Right cardiac atrium (tissue), 5 donors: Measurements from ENCODE around the gene PARP8. TPM values are rescaled to one million over a fixed set of nuclear protein-coding genes. Genes with fewer than 3 reads are reported as not detected.
"Not testable (repeated sequence)": the region's sequence is repeated elsewhere in the genome, so short reads cannot be mapped to it uniquely, and the experiment has no call there.

Experiments used
- ATAC-seq, 2 donors: fragments of 200-7000 bp; cut with Tn5 transposase; one replicate each; pipeline versions ENCODE4 v1.8.0 to v1.9.1; 2020; ENCODE audit warnings: moderate library complexity in 2 of 2, mild to moderate bottlenecking in 1 of 2
- DNase-seq, 3 donors: peaks; one replicate each; pipeline ENCODE4 v3.0.0-alpha.2; 2020
- H3K27ac ChIP-seq: one replicate; pipeline ENCODE4 v1.5.1; 2013; ENCODE audit warnings: mild to moderate bottlenecking, low read length, control low read depth, moderate library complexity
- H3K27me3 ChIP-seq: one replicate; pipeline ENCODE4 v1.6.1; 2013; ENCODE audit not compliant: control insufficient read depth, insufficient read depth
- H3K4me1 ChIP-seq: one replicate; pipeline ENCODE4 v1.6.1; 2013; ENCODE audit warnings: low read length; ENCODE audit not compliant: control insufficient read depth, insufficient read depth
- H3K4me3 ChIP-seq: one replicate; pipeline ENCODE4 v1.5.1; 2013; ENCODE audit warnings: low read length, control low read depth
- H3K9me3 ChIP-seq: one replicate; pipeline ENCODE4 v1.6.1; 2013; ENCODE audit warnings: low read length; ENCODE audit not compliant: control insufficient read depth
- WGBS: extraction: QIAGEN DNeasy Blood & Tissue Kit; methylation state at CpG from one replicate; pipeline ENCODE4 v1.1.7; 2013; 5-methylcytosine and 5-hydroxymethylcytosine counted together
- intact Hi-C, 4 donors: fragments of 100-400 bp; cut with DNase I; formaldehyde crosslinking; loops; one replicate each; pipeline versions ENCODE4 v1.11.0 to v1.14.0; 2022 to 2023
- polyA plus RNA-seq: library from polyadenylated mRNA; stranded (reverse); fragments of 200-250 nt; gene quantifications from one replicate; pipeline ENCODE4 v1.2.3, GENCODE V29; 2013
- total RNA-seq, 4 donors: library from RNA; stranded (reverse); fragmentation: NEBNext Ultra II Directional; extraction: Animal tissue kit (Norgen Biotek cat#: 25700); gene quantifications; one replicate each; pipeline ENCODE4 v1.2.1, GENCODE V29; 2021
- donor health status: healthy with polysubstance abuse.
- donor health status: DM: no; HTN: yes; CAD: no.
- donor health status: DM: no; HTN: no; CAD: no.
- donor health status: DM: no; HTN: yes; CAD: no; lungs with severe emphysema.
- donor health status: DM: yes; HTN: yes; CAD: no.

Gene PARP8
- total and polyA plus RNA-seq, 5 donors: 2.4 to 11.6 (median 10.7) TPM

GRCh38 chr5:50684721-50685120 lies 18.3 kb downstream of the PARP8 start:
- WGBS: 73% methylated on average over 3 of the region's 3 CpGs
- ATAC-seq: no peak
- intact Hi-C loops: no loop called here

GRCh38 chr5:50687548-50687947 lies 21.1 kb downstream of the PARP8 start:
- DNase-seq (no peak), ATAC-seq (no peak)
- Histone ChIP-seq H3K4me3 (no peak overlapping the region), H3K27ac (no peak overlapping the region), H3K4me1 (no peaks in the 10 kb centered on the region), H3K9me3 (no peaks in the 10 kb centered on the region), H3K27me3 (no peaks in the 10 kb centered on the region)
- 79% methylated on average over 4 of the region's 4 CpGs for WGBS
- intact Hi-C loops: no loop called here

More at GRCh38 chr5:50684721-50685120, 18.3 kb downstream of the PARP8 start:
- H3K27me3 ChIP-seq: no peaks in the 10 kb centered on the region
- H3K27ac ChIP-seq: no peak overlapping the region
- DNase-seq: no peak
- H3K4me1 ChIP-seq: no peaks in the 10 kb centered on the region
- H3K9me3 ChIP-seq: no peaks in the 10 kb centered on the region
- H3K4me3 ChIP-seq: no peak overlapping the region

- no peaks in the 10 kb centered on the region for H3K27me3 ChIP-seq
- H3K9me3 ChIP-seq: no peaks in the 10 kb centered on the region
- intact Hi-C loops: no loop called here
- no peak for ATAC-seq
- WGBS: 79% methylated on average over 5 of the region's 5 CpGs
- H3K4me3 ChIP-seq: no peak overlapping the region
- no peak for DNase-seq
- H3K27ac ChIP-seq: no peak overlapping the region
- no peaks in the 10 kb centered on the region for H3K4me1 ChIP-seq
Measured at GRCh38 chr5:50691399-50692016, 25.1 kb downstream of the PARP8 start.

- H3K27ac ChIP-seq: no peak overlapping the region
- ATAC-seq: no peak
Measured at GRCh38 chr5:50694027-50694590, 27.7 kb downstream of the PARP8 start.

GRCh38 chr5:50694626-50695025 lies 28.2 kb downstream of the PARP8 start:
- H3K4me1 ChIP-seq, H3K27me3 ChIP-seq, H3K9me3 ChIP-seq, ATAC-seq, intact Hi-C loops, H3K4me3 ChIP-seq, H3K27ac ChIP-seq, DNase-seq: not testable (repeated sequence)
- WGBS: 89% methylated on average over 4 of the region's 4 CpGs

More at GRCh38 chr5:50694027-50694590, 27.7 kb downstream of the PARP8 start:
- Histone ChIP-seq H3K4me1 (peaks cover 1% of the 10 kb centered on the region), H3K27me3 (no peaks in the 10 kb centered on the region), H3K4me3 (no peak overlapping the region), H3K9me3 (no peaks in the 10 kb centered on the region)
- no peak for DNase-seq
- intact Hi-C loops: no loop called here

GRCh38 chr5:50697739-50698138 lies 31.3 kb downstream of the PARP8 start:
- no peak overlapping the region for H3K27ac ChIP-seq
- WGBS: 94% methylated on average over 1 of the region's 1 CpG
- H3K4me1 ChIP-seq: peaks cover 1% of the 10 kb centered on the region
- intact Hi-C loops: no loop called here
- no peaks in the 10 kb centered on the region for H3K27me3 ChIP-seq
- H3K9me3 ChIP-seq: no peaks in the 10 kb centered on the region
- no peak overlapping the region for H3K4me3 ChIP-seq
- ATAC-seq: no peak
- DNase-seq: no peak

GRCh38 chr5:50699737-50700136 lies 33.3 kb downstream of the PARP8 start:
- 81% methylated on average over 2 of the region's 2 CpGs for WGBS
- intact Hi-C loops: no loop called here

GRCh38 chr5:50700706-50701105 lies 34.3 kb downstream of the PARP8 start:
- Histone ChIP-seq H3K27ac (no peak overlapping the region), H3K4me1 (peaks cover 1% of the 10 kb centered on the region), H3K9me3 (no peaks in the 10 kb centered on the region), H3K27me3 (no peaks in the 10 kb centered on the region), H3K4me3 (no peak overlapping the region)
- WGBS: 87% methylated on average over 4 of the region's 4 CpGs
- DNase-seq (no peak), ATAC-seq (no peak)
- intact Hi-C loops: no loop called here

More at GRCh38 chr5:50699737-50700136, 33.3 kb downstream of the PARP8 start:
- ATAC-seq: no peak
- peaks cover 1% of the 10 kb centered on the region for H3K4me1 ChIP-seq
- H3K9me3 ChIP-seq: no peaks in the 10 kb centered on the region
- no peaks in the 10 kb centered on the region for H3K27me3 ChIP-seq
- no peak overlapping the region for H3K27ac ChIP-seq
- no peak overlapping the region for H3K4me3 ChIP-seq
- DNase-seq: no peak

- no peak overlapping the region for H3K4me3 ChIP-seq
- ATAC-seq: no peak
- intact Hi-C loops: no loop called here
- H3K4me1 ChIP-seq: no peaks in the 10 kb centered on the region
- DNase-seq: no peak
- WGBS: 79% methylated on average over 9 of the region's 9 CpGs
- no peaks in the 10 kb centered on the region for H3K27me3 ChIP-seq
- no peaks in the 10 kb centered on the region for H3K9me3 ChIP-seq
- no peak overlapping the region for H3K27ac ChIP-seq
Measured at GRCh38 chr5:50702615-50703366, 36.4 kb downstream of the PARP8 start.

GRCh38 chr5:50703367-50703666 lies 36.9 kb downstream of the PARP8 start:
- H3K27ac ChIP-seq: no peak overlapping the region
- intact Hi-C loops: no loop called here
- H3K4me3 ChIP-seq: no peak overlapping the region
- no peaks in the 10 kb centered on the region for H3K27me3 ChIP-seq
- DNase-seq (no peak), ATAC-seq (no peak)
- WGBS: 92% methylated on average over 1 of the region's 1 CpG
- H3K4me1 ChIP-seq: no peaks in the 10 kb centered on the region
- H3K9me3 ChIP-seq: no peaks in the 10 kb centered on the region

GRCh38 chr5:50704730-50705129 lies 38.3 kb downstream of the PARP8 start:
- ATAC-seq (no peak), DNase-seq (no peak)
- H3K4me3 ChIP-seq: no peak overlapping the region
- no peak overlapping the region for H3K27ac ChIP-seq
- intact Hi-C loops: no loop called here
- 79% methylated on average over 3 of the region's 3 CpGs for WGBS
- no peaks in the 10 kb centered on the region for H3K9me3 ChIP-seq
- H3K27me3 ChIP-seq: no peaks in the 10 kb centered on the region
- no peaks in the 10 kb centered on the region for H3K4me1 ChIP-seq
